ENCODE results near the gene SYNPO2.

- TF ChIP-seq CTCF (conservative IDR thresholded peaks at IDR 0.05 in 1 of 2, IDR thresholded peaks at IDR 0.05 in 1 of 2; ENCODE audit: low read depth in 1 of 2, low read length in 2 of 2) (peak in 1 of 2 donors; percentile 43), EZH2 (IDR thresholded peaks at IDR 0.05; ENCODE audit: low read length, missing control alignments) (no peak)
These were observed 198.5 kb downstream of the SYNPO2 start for GRCh38 chr4:119087121-119087520.

Data from fibroblast of lung (primary cell).